ENCODE measurements around the gene AAR2.
A peak's percentile ranks its signal among the peaks of the same experiment; 100 is the strongest.

The AAR2 gene

DNA sequence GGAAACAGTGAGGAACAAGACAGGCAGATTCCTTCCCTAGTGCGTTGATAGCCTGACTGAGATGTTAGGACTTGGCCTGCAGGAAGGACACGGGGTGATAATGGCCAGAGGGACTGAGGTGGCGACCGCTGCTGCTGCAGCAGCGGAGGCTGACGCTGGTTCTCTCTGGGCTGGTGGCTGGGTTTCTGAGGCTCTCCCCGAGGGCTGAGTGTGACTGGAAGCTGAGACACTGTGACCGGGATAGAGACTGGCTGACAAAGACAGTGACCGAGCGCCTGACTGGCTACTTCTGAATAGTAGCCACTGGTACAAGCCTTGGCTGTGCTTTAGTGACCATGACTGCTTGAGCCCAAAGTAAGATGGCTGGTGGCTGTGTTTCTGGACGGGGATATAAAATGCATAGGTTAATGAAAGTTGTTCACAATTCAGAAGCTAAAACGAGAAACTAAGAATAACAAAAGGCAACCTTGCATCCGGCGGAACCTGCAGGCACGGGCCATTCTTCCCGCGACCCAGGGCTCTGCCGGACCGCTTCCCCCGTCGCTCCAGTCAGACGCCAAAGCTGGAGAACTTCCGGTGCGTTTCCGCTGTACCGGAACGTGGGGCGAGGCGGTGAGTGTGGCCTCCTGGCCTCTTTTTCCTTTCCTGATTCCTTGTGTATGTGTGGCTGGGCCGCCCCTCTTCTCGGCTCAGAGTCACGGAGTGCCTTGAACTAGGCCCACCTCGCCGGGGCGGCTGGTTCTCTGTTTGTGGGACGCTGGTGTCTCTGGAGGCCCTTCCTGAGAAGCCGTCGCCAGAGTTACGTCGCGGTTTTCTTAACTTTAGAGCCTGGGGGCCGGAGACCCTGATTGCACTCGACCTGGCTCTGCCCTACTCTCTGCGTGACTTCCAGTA is at the start of gene AAR2:
Gene AAR2 (plus strand): TSS at position 587 of the 894 bp plus-strand sequence. CDS start 3,391 bp downstream, outside the sequence.
- POLR2A ChIA-PET, result interaction anchor here (0.7 to 1.3 kb wide), 2 partner anchors 10 to 112 kb away, joined by 3 to 5 read pairs; no protein-coding TSS in a partner anchor
- CTCF ChIA-PET, result interaction anchor here (0.9 to 3.4 kb wide), 6 partner anchors 10 to 245 kb away, joined by 3 to 20 read pairs (median 4); no protein-coding TSS in a partner anchor
- TF ChIP-seq, protein P1, sequence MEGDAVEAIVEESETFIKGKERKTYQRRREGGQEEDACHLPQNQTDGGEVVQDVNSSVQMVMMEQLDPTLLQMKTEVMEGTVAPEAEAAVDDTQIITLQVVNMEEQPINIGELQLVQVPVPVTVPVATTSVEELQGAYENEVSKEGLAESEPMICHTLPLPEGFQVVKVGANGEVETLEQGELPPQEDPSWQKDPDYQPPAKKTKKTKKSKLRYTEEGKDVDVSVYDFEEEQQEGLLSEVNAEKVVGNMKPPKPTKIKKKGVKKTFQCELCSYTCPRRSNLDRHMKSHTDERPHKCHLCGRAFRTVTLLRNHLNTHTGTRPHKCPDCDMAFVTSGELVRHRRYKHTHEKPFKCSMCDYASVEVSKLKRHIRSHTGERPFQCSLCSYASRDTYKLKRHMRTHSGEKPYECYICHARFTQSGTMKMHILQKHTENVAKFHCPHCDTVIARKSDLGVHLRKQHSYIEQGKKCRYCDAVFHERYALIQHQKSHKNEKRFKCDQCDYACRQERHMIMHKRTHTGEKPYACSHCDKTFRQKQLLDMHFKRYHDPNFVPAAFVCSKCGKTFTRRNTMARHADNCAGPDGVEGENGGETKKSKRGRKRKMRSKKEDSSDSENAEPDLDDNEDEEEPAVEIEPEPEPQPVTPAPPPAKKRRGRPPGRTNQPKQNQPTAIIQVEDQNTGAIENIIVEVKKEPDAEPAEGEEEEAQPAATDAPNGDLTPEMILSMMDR (IDR thresholded peaks at IDR 0.05; ENCODE audit: insufficient read depth, low read length, missing control alignments), result no peak
- peak; percentile 2 for DNase-seq (ENCODE audit: low read depth, low spot score)
- H3K4me3 ChIP-seq (ENCODE audit: low read depth, low read length), result peak within 1 kb of the TSS; percentile 86

- ChIA-PET CTCF (interaction anchor here (0.6 to 52.9 kb wide), 4 partner anchors 9 to 249 kb away, joined by 3 to 940 read pairs (median 498); partner anchors contain the start of gene EPB41L1), POLR2A (no interaction called here)
- no peak for DNase-seq (ENCODE audit: low read depth, low spot score)
- TF ChIP-seq, protein P1 (IDR thresholded peaks at IDR 0.05; ENCODE audit: insufficient read depth, low read length, missing control alignments), result no peak
- H3K4me3 ChIP-seq (ENCODE audit: low read depth, low read length), result no peak overlapping the region
Measured at GRCh38 chr20:36193977-36194712, 42.1 kb upstream of the AAR2 start.

GRCh38 chr20:36196676-36197075 is 39.6 kb upstream of the AAR2 start:
- H3K4me3 ChIP-seq (ENCODE audit: low read depth, low read length), result no peak overlapping the region
- no peak for DNase-seq (ENCODE audit: low read depth, low spot score)
- ChIA-PET CTCF (interaction anchor here (1.2 to 52.9 kb wide), 6 partner anchors 6 to 243 kb away, joined by 3 to 940 read pairs (median 100); partner anchors contain the start of gene EPB41L1), POLR2A (no interaction called here)
- TF ChIP-seq, protein P1 (IDR thresholded peaks at IDR 0.05; ENCODE audit: insufficient read depth, low read length, missing control alignments), result no peak

GRCh38 chr20:36197271-36197670 is 39.0 kb upstream of the AAR2 start:
- no peak overlapping the region for H3K4me3 ChIP-seq (ENCODE audit: low read depth, low read length)
- CTCF ChIA-PET, result interaction anchor here (1.2 to 52.9 kb wide), 6 partner anchors 6 to 242 kb away, joined by 3 to 940 read pairs (median 100); partner anchors contain the start of gene EPB41L1
- POLR2A ChIA-PET, result no interaction called here
- TF ChIP-seq, protein P1 (IDR thresholded peaks at IDR 0.05; ENCODE audit: insufficient read depth, low read length, missing control alignments), result no peak
- no peak for DNase-seq (ENCODE audit: low read depth, low spot score)

- TF ChIP-seq, protein P1 (IDR thresholded peaks at IDR 0.05; ENCODE audit: insufficient read depth, low read length, missing control alignments), result peak; percentile 87
- POLR2A ChIA-PET, result no interaction called here
- H3K4me3 ChIP-seq (ENCODE audit: low read depth, low read length), result no peak overlapping the region
- peak; percentile 9 for DNase-seq (ENCODE audit: low read depth, low spot score)
- CTCF ChIA-PET, result interaction anchor here (0.6 to 52.9 kb wide), 21 partner anchors 4 to 689 kb away, joined by 3 to 940 read pairs (median 3); partner anchors contain the start of genes AAR2, EPB41L1 and SCAND1
Measured at GRCh38 chr20:36199345-36200257, 36.7 kb upstream of the AAR2 start.

All from AG04449 (cell line).